Astrocyte (in vitro differentiated cells and primary cell): ENCODE data around the gene CCDC85A. TPM values are rescaled to one million over a fixed set of nuclear protein-coding genes. Genes with fewer than 3 reads are reported as not detected.

ENCODE experiments used
- DNase-seq: peaks from one replicate; pipeline ENCODE4 v3.0.0-alpha.2; 2010; ENCODE audit warnings: low read depth
- FAIRE-seq: peaks from 2 replicates; lab custom pipeline; 2011; peaks lifted over from hg19 to GRCh38; lab: Jason Lieb, UNC
- H2AFZ ChIP-seq: 2 replicates; pipeline ENCODE4 v1.6.0; 2012; ENCODE audit warnings: low read depth, low read length, inconsistent platforms
- H3K27ac ChIP-seq: 2 replicates; pipeline ENCODE4 v1.5.1; 2011; ENCODE audit warnings: low read depth, low read length, inconsistent platforms
- H3K27me3 ChIP-seq: 2 replicates; pipeline ENCODE4 v1.6.0; 2011; ENCODE audit warnings: low read length, inconsistent platforms; ENCODE audit not compliant: insufficient read depth
- H3K36me3 ChIP-seq: 2 replicates; pipeline ENCODE4 v1.5.1; 2011; ENCODE audit warnings: low read length, inconsistent platforms; ENCODE audit not compliant: insufficient read depth
- H3K4me1 ChIP-seq: 2 replicates; pipeline ENCODE4 v1.5.1; 2011; ENCODE audit warnings: low read length, inconsistent platforms; ENCODE audit not compliant: insufficient read depth
- H3K4me2 ChIP-seq: 2 replicates; pipeline ENCODE4 v1.6.0; 2012; ENCODE audit warnings: low read length, inconsistent platforms
- H3K4me3 ChIP-seq: 2 replicates; pipeline ENCODE4 v1.5.1; 2011; ENCODE audit warnings: low read depth, mild to moderate bottlenecking, low read length, inconsistent platforms; ENCODE audit not compliant: insufficient read depth
- H3K79me2 ChIP-seq: 2 replicates; pipeline ENCODE4 v1.6.0; 2012; ENCODE audit warnings: mild to moderate bottlenecking, low read length, inconsistent platforms; ENCODE audit not compliant: insufficient read depth
- H3K9ac ChIP-seq: 2 replicates; pipeline ENCODE4 v1.6.0; 2012; ENCODE audit warnings: mild to moderate bottlenecking, low read length, inconsistent platforms
- H3K9me3 ChIP-seq: 2 replicates; pipeline ENCODE4 v1.5.1; 2012; ENCODE audit warnings: low read depth, mild to moderate bottlenecking, low read length, inconsistent platforms; ENCODE audit not compliant: insufficient read depth
- H4K20me1 ChIP-seq: 2 replicates; pipeline ENCODE4 v1.6.0; 2012; ENCODE audit warnings: low read length, inconsistent platforms; ENCODE audit not compliant: insufficient read depth
- H3K27ac Mint-ChIP-seq: one replicate; pipeline ENCODE4 v1.8.0; 2021; ENCODE audit warnings: mild to moderate bottlenecking, mixed read lengths; ENCODE audit not compliant: unreplicated experiment
- H3K27me3 Mint-ChIP-seq: one replicate; pipeline ENCODE4 v1.8.0; 2021; ENCODE audit warnings: low read depth, mixed read lengths; ENCODE audit not compliant: unreplicated experiment
- H3K36me3 Mint-ChIP-seq: one replicate; pipeline ENCODE4 v1.8.0; 2021; ENCODE audit warnings: low read depth, mixed read lengths; ENCODE audit not compliant: unreplicated experiment
- H3K4me1 Mint-ChIP-seq: one replicate; pipeline ENCODE4 v1.8.0; 2021; ENCODE audit warnings: low read depth, mixed read lengths; ENCODE audit not compliant: unreplicated experiment
- H3K4me3 Mint-ChIP-seq: one replicate; pipeline ENCODE4 v1.8.0; 2021; ENCODE audit warnings: mild to moderate bottlenecking, moderate library complexity, mixed read lengths; ENCODE audit not compliant: unreplicated experiment
- H3K9me3 Mint-ChIP-seq: one replicate; pipeline ENCODE4 v1.8.0; 2021; ENCODE audit warnings: mild to moderate bottlenecking, mixed read lengths; ENCODE audit not compliant: unreplicated experiment
- CTCF ChIP-seq: IDR thresholded peaks from 2 replicates; pipeline ENCODE4 v1.5.1; 2011; ENCODE audit warnings: low read depth, mild to moderate bottlenecking, inconsistent platforms, low read length, moderate library complexity; ENCODE audit not compliant: insufficient read depth
- EZH2 ChIP-seq: IDR thresholded peaks from 2 replicates; pipeline ENCODE4 v1.6.1; 2012; ENCODE audit warnings: mild to moderate bottlenecking, low read length, inconsistent platforms; ENCODE audit not compliant: insufficient read depth
- total RNA-seq: library from RNA; stranded (reverse); gene quantifications from 2 replicates; pipeline ENCODE4 v1.2.1, GENCODE V29; 2021

Gene CCDC85A
- total RNA-seq, 1 donor from 2014 or later: 8.9 TPM

- Mint-ChIP-seq H3K4me3 (no peak overlapping the region), H3K27ac (no peak overlapping the region)
- FAIRE-seq: no peak
Measured at GRCh38 chr2:56314796-56315195, 131.0 kb downstream of the CCDC85A start.

GRCh38 chr2:56315376-56315775 lies 131.6 kb downstream of the CCDC85A start:
- Histone ChIP-seq H4K20me1 (no peaks in the 10 kb centered on the region), H3K36me3 (no peaks in the 10 kb centered on the region), H3K4me2 (no peak overlapping the region), H3K79me2 (no peaks in the 10 kb centered on the region), H3K27ac (no peak overlapping the region), H3K4me3 (no peak overlapping the region), H3K9ac (no peak overlapping the region), H3K27me3 (no peaks in the 10 kb centered on the region), H2AFZ (no peak overlapping the region), H3K4me1 (no peaks in the 10 kb centered on the region), H3K9me3 (no peaks in the 10 kb centered on the region)
- Mint-ChIP-seq H3K9me3 (no peaks in the 10 kb centered on the region), H3K4me3 (no peak overlapping the region), H3K27me3 (no peaks in the 10 kb centered on the region), H3K36me3 (no peaks in the 10 kb centered on the region), H3K4me1 (no peaks in the 10 kb centered on the region), H3K27ac (no peak overlapping the region)
- TF ChIP-seq CTCF (no peak), EZH2 (no peak)
- DNase-seq (no peak), FAIRE-seq (no peak)

More at GRCh38 chr2:56314796-56315195, 131.0 kb downstream of the CCDC85A start:
- H3K4me1 ChIP-seq: no peaks in the 10 kb centered on the region
- H3K4me3 ChIP-seq: no peak overlapping the region
- no peaks in the 10 kb centered on the region for H3K79me2 ChIP-seq
- Mint-ChIP-seq H3K27me3 (no peaks in the 10 kb centered on the region), H3K4me1 (no peaks in the 10 kb centered on the region), H3K9me3 (no peaks in the 10 kb centered on the region), H3K36me3 (no peaks in the 10 kb centered on the region)
- no peak overlapping the region for H3K9ac ChIP-seq
- no peak overlapping the region for H3K27ac ChIP-seq
- no peak overlapping the region for H3K4me2 ChIP-seq
- no peaks in the 10 kb centered on the region for H3K27me3 ChIP-seq
- TF ChIP-seq EZH2: no peak
- no peak for TF ChIP-seq CTCF
- no peaks in the 10 kb centered on the region for H3K9me3 ChIP-seq
- H2AFZ ChIP-seq: no peak overlapping the region
- H4K20me1 ChIP-seq: no peaks in the 10 kb centered on the region
- DNase-seq: no peak
- H3K36me3 ChIP-seq: no peaks in the 10 kb centered on the region

GRCh38 chr2:56316011-56316410 lies 132.2 kb downstream of the CCDC85A start:
- no peaks in the 10 kb centered on the region for H3K4me1 Mint-ChIP-seq
- H3K27ac ChIP-seq: no peak overlapping the region
- no peak overlapping the region for H3K9ac ChIP-seq
- no peaks in the 10 kb centered on the region for H4K20me1 ChIP-seq
- no peaks in the 10 kb centered on the region for H3K36me3 ChIP-seq
- DNase-seq (peak; percentile 4), FAIRE-seq (no peak)
- H3K4me2 ChIP-seq: no peak overlapping the region
- H3K9me3 ChIP-seq: no peaks in the 10 kb centered on the region
- no peaks in the 10 kb centered on the region for H3K9me3 Mint-ChIP-seq
- H3K36me3 Mint-ChIP-seq: no peaks in the 10 kb centered on the region
- H3K27me3 Mint-ChIP-seq: no peaks in the 10 kb centered on the region
- no peaks in the 10 kb centered on the region for H3K27me3 ChIP-seq
- H3K79me2 ChIP-seq: no peaks in the 10 kb centered on the region
- no peak overlapping the region for H2AFZ ChIP-seq
- H3K4me3 ChIP-seq: no peak overlapping the region
- H3K4me1 ChIP-seq: no peaks in the 10 kb centered on the region
- no peak overlapping the region for H3K27ac Mint-ChIP-seq
- H3K4me3 Mint-ChIP-seq: no peak overlapping the region
- TF ChIP-seq CTCF (no peak), EZH2 (no peak)
